PC-3 (cell line): ENCODE measurements around the gene CAPSL. TPM values are rescaled to one million over a fixed set of nuclear protein-coding genes. Genes with fewer than 3 reads are reported as not detected.
A peak's percentile ranks its signal among the peaks of the same experiment; 100 is the strongest.

Source experiments
- ATAC-seq: fragments of 200-7000 bp; cut with Tn5 transposase; 2 replicates; pipeline ENCODE4 v1.9.1; 2020; ENCODE audit warnings: mild to moderate bottlenecking, moderate library complexity
- BruUV-seq: library from RNA; stranded (reverse); fragments of 400-500 nt; replicated peaks from 2 replicates; lab custom pipeline; 2021; lab: Mats Ljungman, UMichigan
- CTCF ChIA-PET: fragments of 300-600 bp; sonication (Branson Sonifier 250); formaldehyde crosslinking; loops from one replicate; lab custom pipeline; 2022; ENCODE audit warnings: antibody characterized with exemption; lab: Charles Lee
- POLR2A ChIA-PET: fragments of 300-600 bp; sonication (Branson Sonifier 250); formaldehyde crosslinking; loops from one replicate; lab custom pipeline; 2022; ENCODE audit warnings: antibody characterized with exemption; ENCODE audit not compliant: unreplicated experiment; lab: Charles Lee
- DNase-seq: peaks from one replicate; pipeline ENCODE4 v3.0.0-alpha.2; 2015
- H2AFZ ChIP-seq: fragments of 300-600 bp; sonication (generic); 2 replicates; pipeline ENCODE4 v1.6.0; 2016; ENCODE audit warnings: antibody characterized with exemption, low read length
- H3F3A ChIP-seq: fragments of 300-600 bp; sonication (generic); one replicate; pipeline ENCODE4 v1.6.0; 2017; ENCODE audit warnings: antibody characterized with exemption, low read length, control low read depth, mild to moderate bottlenecking; ENCODE audit not compliant: unreplicated experiment
- H3K27ac ChIP-seq: fragments of 300-600 bp; sonication (generic); 2 replicates; pipeline ENCODE4 v1.5.1; 2016; ENCODE audit warnings: mild to moderate bottlenecking, low read length
- H3K27me3 ChIP-seq: fragments of 300-600 bp; sonication (generic); 2 replicates; pipeline ENCODE4 v1.6.1; 2016; ENCODE audit warnings: low read length, mixed read lengths
- H3K36me3 ChIP-seq: fragments of 300-600 bp; sonication (generic); 2 replicates; pipeline ENCODE4 v1.6.1; 2016; ENCODE audit warnings: low read depth, mixed run types, low read length, mixed read lengths
- H3K4me1 ChIP-seq: fragments of 300-600 bp; sonication (generic); 2 replicates; pipeline ENCODE4 v1.5.1; 2016; ENCODE audit warnings: low read length; ENCODE audit not compliant: insufficient read depth
- H3K4me2 ChIP-seq: fragments of 300-600 bp; sonication (generic); 2 replicates; pipeline ENCODE4 v1.6.0; 2016; ENCODE audit warnings: low read length
- H3K4me3 ChIP-seq: fragments of 300-600 bp; sonication (generic); 2 replicates; pipeline ENCODE4 v1.5.1; 2016; ENCODE audit warnings: mild to moderate bottlenecking, low read length, mixed read lengths
- H3K79me2 ChIP-seq: fragments of 300-600 bp; sonication (generic); 2 replicates; pipeline ENCODE4 v1.6.1; 2017; ENCODE audit warnings: low read length, mixed read lengths
- H3K9ac ChIP-seq: fragments of 300-600 bp; sonication (generic); 2 replicates; pipeline ENCODE4 v1.6.0; 2016; ENCODE audit warnings: mild to moderate bottlenecking, low read length
- H3K9me2 ChIP-seq: fragments of 300-600 bp; sonication (generic); replicated peaks from 2 replicates; pipeline ENCODE4 v1.6.1; 2016; ENCODE audit warnings: mixed run types, low read length, mixed read lengths
- H3K9me3 ChIP-seq: fragments of 300-600 bp; sonication (generic); 2 replicates; pipeline ENCODE4 v1.6.1; 2016; ENCODE audit warnings: low read length, mixed read lengths
- H4K20me1 ChIP-seq: fragments of 300-600 bp; sonication (generic); 2 replicates; pipeline ENCODE4 v1.6.1; 2016; ENCODE audit warnings: low read length, mixed read lengths
- CTCF ChIP-seq: fragments of 300-600 bp; sonication (generic); conservative IDR thresholded peaks from 2 replicates; pipeline ENCODE4 v1.5.1; 2017; ENCODE audit warnings: antibody characterized with exemption, low read depth, mild to moderate bottlenecking, low read length
- EZH2 ChIP-seq: fragments of 300-600 bp; sonication (generic); IDR thresholded peaks from one replicate; pipeline ENCODE4 v1.6.1; 2017; ENCODE audit warnings: antibody characterized with exemption, mild to moderate bottlenecking, low read length; ENCODE audit not compliant: unreplicated experiment
- EZH2phosphoT487 ChIP-seq: fragments of 300-600 bp; sonication (generic); IDR thresholded peaks from 2 replicates; pipeline ENCODE4 v1.6.1; 2018; ENCODE audit warnings: mild to moderate bottlenecking, antibody characterized with exemption, low read length, borderline replicate concordance
- intact Hi-C: fragments of 100-400 bp; cut with micrococcal nuclease; formaldehyde crosslinking; loops from 2 replicates; pipeline ENCODE4 v1.9.0; 2023
- total RNA-seq: library from RNA; depleted of rRNA; stranded (reverse); fragments of >200 nt; gene quantifications from 2 replicates; pipeline ENCODE4 v1.2.3, GENCODE V29; 2014

The CAPSL gene
- total RNA-seq, 1 experiment from 2014 or later: 0.11 TPM

- no peaks in the 10 kb centered on the region for H3K79me2 ChIP-seq
- intact Hi-C loops: no loop called here
- peak overlapping the region; percentile 36 for H3K4me2 ChIP-seq
- H3K9me2 ChIP-seq: no peaks in the 10 kb centered on the region
- H3K4me3 ChIP-seq: no peak overlapping the region
- H3K36me3 ChIP-seq: no peaks in the 10 kb centered on the region
- ChIA-PET POLR2A (no interaction called here), CTCF (no interaction called here)
- H3K9ac ChIP-seq: no peak overlapping the region
- ATAC-seq: peak; percentile 93
- BruUV-seq: no TSS peak
- peak; percentile 90 for DNase-seq
- no peaks in the 10 kb centered on the region for H4K20me1 ChIP-seq
- no peaks in the 10 kb centered on the region for H3K27me3 ChIP-seq
- H3K9me3 ChIP-seq: no peaks in the 10 kb centered on the region
- peak overlapping the region; percentile 56 for H3K27ac ChIP-seq
- H2AFZ ChIP-seq: no peak overlapping the region
- peaks cover 20% of the 10 kb centered on the region for H3K4me1 ChIP-seq
- H3F3A ChIP-seq: no peaks in the 10 kb centered on the region
- TF ChIP-seq EZH2 (no peak), CTCF (no peak), EZH2phosphoT487 (no peak)
Measured at GRCh38 chr5:35884191-35884769, 54.1 kb downstream of the CAPSL start.

- no peak for TF ChIP-seq CTCF
- TF ChIP-seq EZH2phosphoT487: no peak
- no peak for TF ChIP-seq EZH2
- Histone ChIP-seq H3F3A (no peaks in the 10 kb centered on the region), H3K79me2 (no peaks in the 10 kb centered on the region), H3K9me3 (no peaks in the 10 kb centered on the region), H3K9ac (no peak overlapping the region), H4K20me1 (no peaks in the 10 kb centered on the region), H3K36me3 (no peaks in the 10 kb centered on the region), H3K4me2 (no peak overlapping the region), H3K27ac (no peak overlapping the region), H3K4me1 (peaks cover 28% of the 10 kb centered on the region), H3K4me3 (no peak overlapping the region), H3K9me2 (no peaks in the 10 kb centered on the region), H2AFZ (no peak overlapping the region), H3K27me3 (no peaks in the 10 kb centered on the region)
- no peak for DNase-seq
- POLR2A ChIA-PET: no interaction called here
- intact Hi-C loops: no loop called here
- no TSS peak for BruUV-seq
- CTCF ChIA-PET: interaction anchor here (0.7 kb wide), 1 partner anchor 405 kb away, joined by 3 read pairs; no protein-coding TSS in a partner anchor
- no peak for ATAC-seq
Measured at GRCh38 chr5:35881758-35882157, 56.7 kb downstream of the CAPSL start.

GRCh38 chr5:35880156-35880555 lies 58.3 kb downstream of the CAPSL start:
- H3K4me1 ChIP-seq: peaks cover 34% of the 10 kb centered on the region
- no peaks in the 10 kb centered on the region for H3F3A ChIP-seq
- H3K79me2 ChIP-seq: no peaks in the 10 kb centered on the region
- no peaks in the 10 kb centered on the region for H3K9me2 ChIP-seq
- no peaks in the 10 kb centered on the region for H3K9me3 ChIP-seq
- no peak for DNase-seq
- intact Hi-C loops: no loop called here
- POLR2A ChIA-PET: no interaction called here
- no peak overlapping the region for H3K27ac ChIP-seq
- BruUV-seq: no TSS peak
- no peak overlapping the region for H2AFZ ChIP-seq
- no peak overlapping the region for H3K4me2 ChIP-seq
- no peaks in the 10 kb centered on the region for H3K27me3 ChIP-seq
- no peak for ATAC-seq
- TF ChIP-seq EZH2phosphoT487: no peak
- no peak for TF ChIP-seq CTCF
- no peak for TF ChIP-seq EZH2
- CTCF ChIA-PET: no interaction called here
- H3K36me3 ChIP-seq: 0 out of 2 replicates have a peak, but pooled peaks cover 3% of the 10 kb centered on the region
- H3K4me3 ChIP-seq: no peak overlapping the region
- no peaks in the 10 kb centered on the region for H4K20me1 ChIP-seq
- no peak overlapping the region for H3K9ac ChIP-seq
